Measurements from ENCODE around the gene BPIFB4.

GRCh38 chr20:33110147-33110825 lies 30.8 kb downstream of the BPIFB4 start:
- TF ChIP-seq GABPB2 (CRISPR knock-in tag; conservative IDR thresholded peaks at IDR 0.05) (no peak), MYC (IDR thresholded peaks at IDR 0.05; ENCODE audit: low read depth, low read length) (no peak), MYC (CRISPR knock-in tag; IDR thresholded peaks at IDR 0.05; ENCODE audit: borderline replicate concordance, low read depth) (no peak), FOXA1 (IDR thresholded peaks at IDR 0.05; ENCODE audit: borderline replicate concordance) (no peak), LARP7 (IDR thresholded peaks at IDR 0.05) (no peak), ZNF77 (CRISPR knock-in tag; IDR thresholded peaks at IDR 0.05) (no peak), POLR2AphosphoS5 (IDR thresholded peaks at IDR 0.05; ENCODE audit: control insufficient read depth, insufficient read depth, low read depth, low read length) (no peak), KAT7 (CRISPR knock-in tag; IDR thresholded peaks at IDR 0.05; ENCODE audit: borderline replicate concordance) (no peak), YY1 (IDR thresholded peaks at IDR 0.05; ENCODE audit: borderline replicate concordance in 1 of 3, control insufficient read depth in 1 of 3, extremely low read depth in 1 of 3, insufficient read depth in 3 of 3, insufficient read length in 1 of 3, insufficient replicate concordance in 2 of 3, low read depth in 1 of 3, low read length in 2 of 3) (no peak), FOS (IDR thresholded peaks at IDR 0.05; ENCODE audit: extremely low read depth, insufficient read length) (no peak), CC2D1A (IDR thresholded peaks at IDR 0.05) (no peak), E2F3 (CRISPR knock-in tag; IDR thresholded peaks at IDR 0.05) (no peak), TAF1 (IDR thresholded peaks at IDR 0.05; ENCODE audit: control insufficient read depth, extremely low read depth, insufficient read depth, low read length, severe bottlenecking) (no peak)

Measured in K562 (cell line).